MCF 10A (cell line): ENCODE results near the gene THEMIS2. TPM values are rescaled to one million over a fixed set of nuclear protein-coding genes. Genes with fewer than 3 reads are reported as not detected.
A peak's percentile ranks its signal among the peaks of the same experiment; 100 is the strongest.

Source experiments
- BruUV-seq: library from RNA; stranded (reverse); fragments of 400-500 nt; replicated peaks from 2 replicates; lab custom pipeline; 2021; lab: Mats Ljungman, UMichigan
- CTCF ChIA-PET: fragments of 300-600 bp; sonication (Branson Sonifier 250); formaldehyde crosslinking; extraction: SDS; loops from one replicate; lab custom pipeline; 2021; ENCODE audit warnings: antibody characterized with exemption, inconsistent platforms; lab: Yijun Ruan, JAX
- POLR2A ChIA-PET: fragments of 300-600, 350-650 bp; sonication (Branson Sonifier 250); formaldehyde crosslinking; extraction: SDS; loops from one replicate; lab custom pipeline; 2020; ENCODE audit warnings: antibody characterized with exemption, inconsistent platforms; lab: Yijun Ruan, JAX
- DNase-seq: peaks from one replicate; pipeline ENCODE4 v3.0.0-alpha.2; 2018; ENCODE audit not compliant: unreplicated experiment
- H3K27ac Mint-ChIP-seq: one replicate; pipeline ENCODE4 v1.8.0; 2022; ENCODE audit warnings: mild to moderate bottlenecking, low read depth, mixed read lengths; ENCODE audit not compliant: unreplicated experiment
- H3K27me3 Mint-ChIP-seq: one replicate; pipeline ENCODE4 v1.8.0; 2022; ENCODE audit warnings: mixed read lengths; ENCODE audit not compliant: insufficient read depth, unreplicated experiment
- H3K36me3 Mint-ChIP-seq: one replicate; pipeline ENCODE4 v1.8.0; 2022; ENCODE audit warnings: mild to moderate bottlenecking, moderate library complexity, mixed read lengths; ENCODE audit not compliant: insufficient read depth, unreplicated experiment
- H3K4me1 Mint-ChIP-seq: one replicate; pipeline ENCODE4 v1.8.0; 2022; ENCODE audit warnings: mixed read lengths; ENCODE audit not compliant: insufficient read depth, unreplicated experiment
- H3K4me3 Mint-ChIP-seq: one replicate; pipeline ENCODE4 v1.8.0; 2022; ENCODE audit warnings: mild to moderate bottlenecking, moderate library complexity, mixed read lengths; ENCODE audit not compliant: unreplicated experiment
- H3K9me3 Mint-ChIP-seq: one replicate; pipeline ENCODE4 v1.8.0; 2022; ENCODE audit warnings: mixed read lengths; ENCODE audit not compliant: unreplicated experiment
- intact Hi-C: fragments of 100-400 bp; cut with micrococcal nuclease; formaldehyde crosslinking; loops from 2 replicates; pipeline ENCODE4 v1.14.1; 2022
- total RNA-seq: library from RNA; stranded (reverse); gene quantifications from 2 replicates; pipeline ENCODE4 v1.2.3, GENCODE V29; 2022
- TF ChIP-seq, protein P1 (sequence below): fragments of 200-600 bp; IDR thresholded peaks from one replicate; pipeline ENCODE4 v1.8.0; 2022; ENCODE audit warnings: antibody characterized with exemption, mild to moderate bottlenecking; ENCODE audit not compliant: unreplicated experiment

Gene THEMIS2
- total RNA-seq, 1 experiment from 2014 or later, result 1.7 TPM

- no peaks in the 10 kb centered on the region for H3K27me3 Mint-ChIP-seq
- H3K9me3 Mint-ChIP-seq, result no peaks in the 10 kb centered on the region
- BruUV-seq, result no TSS peak
- H3K4me3 Mint-ChIP-seq, result no peak overlapping the region
- DNase-seq, result no peak
- peaks cover 24% of the 10 kb centered on the region for H3K4me1 Mint-ChIP-seq
- POLR2A ChIA-PET, result interaction anchor here (0.6 to 1.6 kb wide), 2 partner anchors 121 to 232 kb away, joined by 3 to 10 read pairs; no protein-coding TSS in a partner anchor
- intact Hi-C loops, result loop anchor here (2.0 to 5.0 kb wide), 5 partner anchors 46 to 348 kb away; partner anchors contain the start of gene XKR8
- TF ChIP-seq, protein P1, sequence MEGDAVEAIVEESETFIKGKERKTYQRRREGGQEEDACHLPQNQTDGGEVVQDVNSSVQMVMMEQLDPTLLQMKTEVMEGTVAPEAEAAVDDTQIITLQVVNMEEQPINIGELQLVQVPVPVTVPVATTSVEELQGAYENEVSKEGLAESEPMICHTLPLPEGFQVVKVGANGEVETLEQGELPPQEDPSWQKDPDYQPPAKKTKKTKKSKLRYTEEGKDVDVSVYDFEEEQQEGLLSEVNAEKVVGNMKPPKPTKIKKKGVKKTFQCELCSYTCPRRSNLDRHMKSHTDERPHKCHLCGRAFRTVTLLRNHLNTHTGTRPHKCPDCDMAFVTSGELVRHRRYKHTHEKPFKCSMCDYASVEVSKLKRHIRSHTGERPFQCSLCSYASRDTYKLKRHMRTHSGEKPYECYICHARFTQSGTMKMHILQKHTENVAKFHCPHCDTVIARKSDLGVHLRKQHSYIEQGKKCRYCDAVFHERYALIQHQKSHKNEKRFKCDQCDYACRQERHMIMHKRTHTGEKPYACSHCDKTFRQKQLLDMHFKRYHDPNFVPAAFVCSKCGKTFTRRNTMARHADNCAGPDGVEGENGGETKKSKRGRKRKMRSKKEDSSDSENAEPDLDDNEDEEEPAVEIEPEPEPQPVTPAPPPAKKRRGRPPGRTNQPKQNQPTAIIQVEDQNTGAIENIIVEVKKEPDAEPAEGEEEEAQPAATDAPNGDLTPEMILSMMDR, result no peak
- H3K36me3 Mint-ChIP-seq, result peaks cover 6% of the 10 kb centered on the region
- CTCF ChIA-PET, result interaction anchor here (0.6 to 6.1 kb wide), 5 partner anchors 18 to 129 kb away, joined by 3 to 74 read pairs (median 4); no protein-coding TSS in a partner anchor
- H3K27ac Mint-ChIP-seq, result peak overlapping the region; percentile 84
Measured at GRCh38 chr1:27858949-27859576, 13.3 kb upstream of the THEMIS2 start.

DNA sequence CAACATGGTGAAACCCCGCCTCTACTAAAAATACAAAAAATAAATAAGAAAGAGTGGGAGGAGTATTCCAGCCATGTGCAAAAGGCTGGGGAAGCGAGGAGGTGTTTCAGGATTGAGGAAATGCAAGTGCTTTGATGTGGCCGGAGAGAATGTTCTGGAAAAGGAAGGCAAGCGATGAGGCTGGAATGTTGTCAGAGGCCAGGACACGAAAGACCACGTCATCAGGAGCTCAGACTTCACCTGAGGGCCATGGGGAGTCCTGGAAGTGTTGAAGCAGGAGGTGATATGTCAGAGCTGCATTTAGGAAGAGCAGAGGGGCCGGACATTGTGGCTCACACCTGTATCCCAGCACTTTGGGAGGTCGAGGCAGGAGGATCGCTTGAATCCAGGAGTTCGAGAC, 10.9 kb upstream of the THEMIS2 start:
- intact Hi-C loops, result no loop called here
- ChIA-PET POLR2A (no interaction called here), CTCF (interaction anchor here (6.1 kb wide), 1 partner anchor 117 kb away, joined by 74 read pairs; no protein-coding TSS in a partner anchor)
- Mint-ChIP-seq H3K27ac (peak overlapping the region; percentile 49), H3K4me1 (peaks cover 24% of the 10 kb centered on the region), H3K27me3 (no peaks in the 10 kb centered on the region), H3K9me3 (no peaks in the 10 kb centered on the region), H3K4me3 (no peak overlapping the region), H3K36me3 (peaks cover 6% of the 10 kb centered on the region)
- TF ChIP-seq, protein P1, result no peak
- BruUV-seq, result no TSS peak
- DNase-seq, result no peak

DNA sequence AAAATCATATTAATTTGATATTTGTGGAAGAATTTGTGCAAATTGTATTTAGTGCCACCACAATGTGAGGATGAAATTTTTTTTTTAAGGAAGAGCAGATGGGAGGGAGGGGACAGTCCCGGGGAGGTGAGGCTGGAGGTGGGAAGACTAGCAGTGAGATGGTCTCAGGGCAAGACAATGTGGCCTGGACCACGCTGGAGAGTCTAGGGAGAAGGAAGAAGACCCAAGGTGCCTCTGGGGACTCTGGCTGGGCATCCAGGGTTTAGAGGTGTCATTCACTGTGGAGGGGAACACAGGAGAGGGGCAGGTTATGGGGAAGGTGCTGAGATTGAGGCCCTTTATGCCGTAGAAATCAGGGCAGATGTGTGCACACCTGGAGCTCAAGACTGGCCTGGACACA, 10.3 kb upstream of the THEMIS2 start:
- no peaks in the 10 kb centered on the region for H3K9me3 Mint-ChIP-seq
- H3K4me1 Mint-ChIP-seq, result peaks cover 24% of the 10 kb centered on the region
- no peak for DNase-seq
- H3K36me3 Mint-ChIP-seq, result peaks cover 6% of the 10 kb centered on the region
- no peaks in the 10 kb centered on the region for H3K27me3 Mint-ChIP-seq
- POLR2A ChIA-PET, result no interaction called here
- TF ChIP-seq, protein P1, result no peak
- intact Hi-C loops, result no loop called here
- H3K4me3 Mint-ChIP-seq, result no peak overlapping the region
- BruUV-seq, result no TSS peak
- H3K27ac Mint-ChIP-seq, result peak overlapping the region; percentile 49
- CTCF ChIA-PET, result interaction anchor here (0.6 to 6.1 kb wide), 2 partner anchors 31 to 117 kb away, joined by 4 to 74 read pairs; no protein-coding TSS in a partner anchor

DNA sequence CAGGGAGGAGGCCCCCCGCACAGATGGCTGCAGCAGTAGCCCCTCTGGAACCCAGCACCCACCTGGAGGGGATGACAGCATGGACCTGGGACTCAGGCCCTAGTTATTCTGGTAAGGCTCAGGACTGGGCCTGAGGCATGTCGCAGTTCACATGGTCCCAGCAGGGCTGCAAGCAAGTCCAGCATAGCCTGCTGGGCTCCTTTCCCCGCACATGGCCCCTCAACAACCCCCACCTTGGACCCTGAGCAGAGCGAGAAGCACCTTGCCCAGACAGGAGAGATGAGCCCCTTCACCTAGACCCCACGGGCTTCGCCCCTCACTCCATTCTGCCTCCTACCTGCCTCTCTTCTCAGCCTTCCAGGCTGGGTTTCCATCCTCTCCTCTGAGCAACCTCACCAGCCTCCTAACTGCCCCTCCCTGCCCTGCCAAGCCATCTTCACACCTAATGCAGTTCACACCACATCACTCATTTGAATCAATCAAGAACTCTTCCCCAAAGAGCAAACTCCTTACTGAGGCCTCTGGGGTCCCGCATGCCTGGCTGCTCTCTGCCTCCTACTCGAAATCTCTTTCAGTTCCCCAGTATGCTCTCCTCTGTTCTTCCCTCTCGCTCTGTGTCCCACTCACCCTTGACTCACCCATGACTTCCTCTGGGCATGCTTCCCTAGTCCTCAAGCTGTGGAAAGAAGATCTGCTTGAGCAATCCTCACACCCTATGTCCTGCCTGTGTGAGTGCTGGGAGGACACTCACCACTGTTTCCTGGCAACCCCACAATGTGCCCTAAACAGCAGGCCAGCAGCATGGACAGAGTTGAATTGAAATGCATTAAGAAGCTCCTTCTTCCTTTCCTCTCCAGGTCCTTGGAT, 9.4 kb upstream of the THEMIS2 start:
- peaks cover 6% of the 10 kb centered on the region for H3K36me3 Mint-ChIP-seq
- BruUV-seq, result no TSS peak
- CTCF ChIA-PET, result interaction anchor here (0.6 to 1.0 kb wide), 4 partner anchors 28 to 98 kb away, joined by 3 to 4 read pairs (median 4); partner anchors contain the start of gene PPP1R8
- POLR2A ChIA-PET, result interaction anchor here (0.6 to 1.6 kb wide), 7 partner anchors 12 to 915 kb away, joined by 3 to 11 read pairs (median 4); partner anchors contain the start of genes EYA3 and XKR8
- peaks cover 22% of the 10 kb centered on the region for H3K4me1 Mint-ChIP-seq
- intact Hi-C loops, result no loop called here
- H3K9me3 Mint-ChIP-seq, result no peaks in the 10 kb centered on the region
- DNase-seq, result peak; percentile 99
- TF ChIP-seq, protein P1, result no peak
- peak overlapping the region; percentile 90 for H3K27ac Mint-ChIP-seq
- no peaks in the 10 kb centered on the region for H3K27me3 Mint-ChIP-seq
- peak overlapping the region; percentile 22 for H3K4me3 Mint-ChIP-seq
